ENCODE results near the gene CDC73. TPM values are rescaled to one million over a fixed set of nuclear protein-coding genes. Genes with fewer than 3 reads are reported as not detected.
"Not testable (repeated sequence)": the region's sequence is repeated elsewhere in the genome, so short reads cannot be mapped to it uniquely, and the experiment has no call there.

CDC73 gene
- total RNA-seq, 2 experiments from 2014 or later: 12.9 to 50.0 TPM

DNA sequence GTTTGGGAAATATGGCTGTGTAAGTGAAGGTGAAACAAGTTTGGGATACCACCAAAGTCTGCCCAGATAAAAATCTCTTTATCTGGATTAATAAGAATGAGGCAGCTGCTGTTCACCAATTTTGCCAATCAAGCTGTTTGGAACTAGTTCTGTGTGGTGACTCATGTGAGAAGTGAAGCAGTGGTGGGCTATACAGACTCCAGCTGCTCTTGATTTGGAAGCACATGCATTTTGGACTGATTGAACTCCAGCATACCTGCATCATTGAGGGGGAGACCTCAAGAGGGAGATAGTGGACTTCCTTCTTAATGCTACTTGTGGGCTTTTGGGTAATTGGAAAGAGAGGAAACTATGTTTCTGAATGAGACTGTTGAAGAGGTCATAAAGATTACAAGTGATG is 163.8 kb downstream of the CDC73 start:
- Histone ChIP-seq H3K9me3 (ENCODE audit: low read length) (no peaks in the 10 kb centered on the region), H3K4me1 (ENCODE audit: insufficient read depth, low read length, poor library complexity, severe bottlenecking) (no peaks in the 10 kb centered on the region), H3K27ac (ENCODE audit: low read depth, low read length, poor library complexity, severe bottlenecking) (no peak overlapping the region), H3K36me3 (ENCODE audit: insufficient read depth, low read length) (no peaks in the 10 kb centered on the region), H3K4me3 (ENCODE audit: low read depth, low read length, poor library complexity, severe bottlenecking) (no peak overlapping the region), H4K20me1 (ENCODE audit: insufficient read depth, low read length) (no peaks in the 10 kb centered on the region), H3K9me2 (ENCODE audit: insufficient read depth, low read length) (no peaks in the 10 kb centered on the region), H3K79me2 (ENCODE audit: insufficient read depth, low read depth, low read length) (no peaks in the 10 kb centered on the region), H3K4me2 (ENCODE audit: low read length) (no peak overlapping the region), H2AFZ (ENCODE audit: low read length) (no peak overlapping the region)
- ChIA-PET POLR2A (no interaction called here), CTCF (ENCODE audit: unreplicated experiment) (no interaction called here)
- TF ChIP-seq EZH2phosphoT487 (IDR thresholded peaks at IDR 0.05; ENCODE audit: borderline replicate concordance, low read depth, low read length): no peak
- TF ChIP-seq, protein P1, sequence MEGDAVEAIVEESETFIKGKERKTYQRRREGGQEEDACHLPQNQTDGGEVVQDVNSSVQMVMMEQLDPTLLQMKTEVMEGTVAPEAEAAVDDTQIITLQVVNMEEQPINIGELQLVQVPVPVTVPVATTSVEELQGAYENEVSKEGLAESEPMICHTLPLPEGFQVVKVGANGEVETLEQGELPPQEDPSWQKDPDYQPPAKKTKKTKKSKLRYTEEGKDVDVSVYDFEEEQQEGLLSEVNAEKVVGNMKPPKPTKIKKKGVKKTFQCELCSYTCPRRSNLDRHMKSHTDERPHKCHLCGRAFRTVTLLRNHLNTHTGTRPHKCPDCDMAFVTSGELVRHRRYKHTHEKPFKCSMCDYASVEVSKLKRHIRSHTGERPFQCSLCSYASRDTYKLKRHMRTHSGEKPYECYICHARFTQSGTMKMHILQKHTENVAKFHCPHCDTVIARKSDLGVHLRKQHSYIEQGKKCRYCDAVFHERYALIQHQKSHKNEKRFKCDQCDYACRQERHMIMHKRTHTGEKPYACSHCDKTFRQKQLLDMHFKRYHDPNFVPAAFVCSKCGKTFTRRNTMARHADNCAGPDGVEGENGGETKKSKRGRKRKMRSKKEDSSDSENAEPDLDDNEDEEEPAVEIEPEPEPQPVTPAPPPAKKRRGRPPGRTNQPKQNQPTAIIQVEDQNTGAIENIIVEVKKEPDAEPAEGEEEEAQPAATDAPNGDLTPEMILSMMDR (conservative IDR thresholded peaks at IDR 0.05; ENCODE audit: low read length): no peak
- intact Hi-C loops (cut with micrococcal nuclease; ENCODE audit: unreplicated experiment): no loop called here
- no TSS peak for BruUV-seq (replicated peaks)
- DNase-seq (ENCODE audit: low spot score): no peak

- CTCF ChIA-PET (ENCODE audit: unreplicated experiment); H4K20me1 ChIP-seq (ENCODE audit: insufficient read depth, low read length): not testable (repeated sequence)
These were observed 166.8 kb downstream of the CDC73 start for GRCh38 chr1:193288548-193289080.

DNA sequence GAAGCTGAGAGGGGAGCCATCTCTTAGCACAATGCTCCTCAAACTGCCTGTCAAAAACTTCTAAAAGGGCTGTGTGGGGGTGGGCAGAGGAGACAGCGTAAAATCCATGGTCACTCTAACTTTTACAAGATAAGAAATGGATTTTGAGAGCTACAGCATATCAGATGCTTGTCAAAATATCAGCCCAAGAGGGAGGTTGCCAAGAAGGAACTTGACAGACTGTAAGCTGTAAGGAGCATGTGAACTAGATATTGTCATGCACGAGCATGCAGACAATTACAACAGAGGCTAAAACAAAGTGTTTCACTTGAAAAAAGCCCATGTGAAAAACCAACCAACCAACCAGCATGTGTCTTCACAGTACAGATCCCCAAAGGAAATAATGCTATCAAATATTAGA is 171.9 kb downstream of the CDC73 start:
- Histone ChIP-seq H4K20me1 (ENCODE audit: insufficient read depth, low read length) (no peaks in the 10 kb centered on the region), H3K27ac (ENCODE audit: low read depth, low read length, poor library complexity, severe bottlenecking) (no peak overlapping the region), H3K79me2 (ENCODE audit: insufficient read depth, low read depth, low read length) (no peaks in the 10 kb centered on the region), H3K4me3 (ENCODE audit: low read depth, low read length, poor library complexity, severe bottlenecking) (no peak overlapping the region), H3K36me3 (ENCODE audit: insufficient read depth, low read length) (no peaks in the 10 kb centered on the region), H3K9me3 (ENCODE audit: low read length) (no peaks in the 10 kb centered on the region), H3K9me2 (ENCODE audit: insufficient read depth, low read length) (no peaks in the 10 kb centered on the region), H2AFZ (ENCODE audit: low read length) (no peak overlapping the region), H3K4me1 (ENCODE audit: insufficient read depth, low read length, poor library complexity, severe bottlenecking) (no peaks in the 10 kb centered on the region), H3K4me2 (ENCODE audit: low read length) (no peak overlapping the region)
- TF ChIP-seq EZH2phosphoT487 (IDR thresholded peaks at IDR 0.05; ENCODE audit: borderline replicate concordance, low read depth, low read length): no peak
- TF ChIP-seq, protein P1 (conservative IDR thresholded peaks at IDR 0.05; ENCODE audit: low read length): no peak
- ChIA-PET POLR2A (no interaction called here), CTCF (ENCODE audit: unreplicated experiment) (no interaction called here)
- no TSS peak for BruUV-seq (replicated peaks)
- DNase-seq (ENCODE audit: low spot score): no peak
- intact Hi-C loops (cut with micrococcal nuclease; ENCODE audit: unreplicated experiment): no loop called here

More at GRCh38 chr1:193288548-193289080, 166.8 kb downstream of the CDC73 start:
- H3K9me3 ChIP-seq (ENCODE audit: low read length); DNase-seq (ENCODE audit: low spot score); H3K9me2 ChIP-seq (ENCODE audit: insufficient read depth, low read length); H3K4me3 ChIP-seq (ENCODE audit: low read depth, low read length, poor library complexity, severe bottlenecking); H3K36me3 ChIP-seq (ENCODE audit: insufficient read depth, low read length); H3K79me2 ChIP-seq (ENCODE audit: insufficient read depth, low read depth, low read length); H2AFZ ChIP-seq (ENCODE audit: low read length); intact Hi-C loops (cut with micrococcal nuclease; ENCODE audit: unreplicated experiment); H3K27ac ChIP-seq (ENCODE audit: low read depth, low read length, poor library complexity, severe bottlenecking); H3K4me1 ChIP-seq (ENCODE audit: insufficient read depth, low read length, poor library complexity, severe bottlenecking); BruUV-seq (replicated peaks); H3K4me2 ChIP-seq (ENCODE audit: low read length): not testable (repeated sequence)
- POLR2A ChIA-PET: interaction anchor here (0.7 kb wide), 1 partner anchor 1182 kb away, joined by 3 read pairs; no protein-coding TSS in a partner anchor
